HepG2 (cell line): Measurements from ENCODE around the gene DNMT1. TPM values are rescaled to one million over a fixed set of nuclear protein-coding genes. Genes with fewer than 3 reads are reported as not detected.

Experiments used
- AHDC1 ChIP-seq: sonication (generic); formaldehyde crosslinking; IDR thresholded peaks from 2 replicates; pipeline ENCODE4 v1.5.1; 2020; ENCODE audit warnings: mild to moderate bottlenecking, missing genetic modification reagents, borderline replicate concordance
- ARID4A ChIP-seq: sonication (generic); formaldehyde crosslinking; IDR thresholded peaks from 2 replicates; pipeline ENCODE4 v1.5.0; 2020; ENCODE audit warnings: mild to moderate bottlenecking, missing genetic modification reagents, borderline replicate concordance
- ATF4 ChIP-seq, 2 experiments: fragments of 450-650 bp in 1 of 2; sonication (generic) in 1 of 2; formaldehyde crosslinking; IDR thresholded peaks; 2 replicates each; pipeline versions ENCODE4 v1.5.0 to v1.8.0; 2020 to 2022; ENCODE audit warnings: mild to moderate bottlenecking in 1 of 2, missing genetic modification reagents in 1 of 2
- CREB1 ChIP-seq, 2 experiments: fragments of 450-650 bp in 1 of 2; IDR thresholded peaks; 2 replicates each; pipeline ENCODE4 v1.6.1; 2016 to 2017; ENCODE audit warnings: control low read depth in 1 of 2, mild to moderate bottlenecking in 1 of 2, missing compliant biosample characterization in 1 of 2, missing genetic modification characterization in 1 of 2
- ELF3 ChIP-seq: IDR thresholded peaks from 2 replicates; pipeline ENCODE4 v1.6.1; 2016; ENCODE audit warnings: missing genetic modification reagents, missing compliant biosample characterization
- EP300 ChIP-seq, 3 experiments: sonication (generic) in 1 of 3; formaldehyde crosslinking in 1 of 3; IDR thresholded peaks; 2 replicates each; pipeline versions ENCODE4 v1.5.1 to v1.6.1; 2011 to 2020; ENCODE audit warnings: low read depth in 2 of 3, low read length in 2 of 3, borderline replicate concordance in 1 of 3, improper control_type of control experiment in 1 of 3, mild to moderate bottlenecking in 1 of 3, missing genetic modification reagents in 1 of 3, moderate library complexity in 1 of 3
- FOXA3 ChIP-seq: IDR thresholded peaks from 2 replicates; pipeline ENCODE4 v1.6.1; 2016; ENCODE audit warnings: missing genetic modification reagents, missing compliant biosample characterization
- ISL2 ChIP-seq: sonication (generic); formaldehyde crosslinking; IDR thresholded peaks from 2 replicates; pipeline ENCODE4 v1.5.0; 2020; ENCODE audit warnings: missing genetic modification reagents
- SRSF4 ChIP-seq: fragments of 200-400 bp; formaldehyde crosslinking; IDR thresholded peaks from one replicate; pipeline ENCODE4 v1.6.1; 2018; ENCODE audit warnings: mild to moderate bottlenecking, low read depth, low read length, moderate library complexity; ENCODE audit not compliant: poor library complexity, severe bottlenecking
- TBX3 ChIP-seq: fragments of 450-650 bp; IDR thresholded peaks from 2 replicates; pipeline ENCODE4 v1.6.1; 2017; ENCODE audit warnings: antibody characterized with exemption, mild to moderate bottlenecking, inconsistent platforms, borderline replicate concordance
- THAP7 ChIP-seq: sonication (generic); formaldehyde crosslinking; IDR thresholded peaks from 2 replicates; pipeline ENCODE4 v1.8.1; 2023; ENCODE audit warnings: mild to moderate bottlenecking, missing genetic modification reagents
- YEATS2 ChIP-seq: sonication (generic); formaldehyde crosslinking; IDR thresholded peaks from 2 replicates; pipeline ENCODE4 v1.4.0; 2020; ENCODE audit warnings: missing genetic modification reagents, borderline replicate concordance
- ZMYM4 ChIP-seq: sonication (generic); formaldehyde crosslinking; IDR thresholded peaks from 2 replicates; pipeline ENCODE4 v1.8.1; 2023; ENCODE audit warnings: mild to moderate bottlenecking, missing genetic modification reagents
- ZNF580 ChIP-seq: IDR thresholded peaks from 2 replicates; pipeline ENCODE4 v1.6.1; 2016; ENCODE audit warnings: low read depth, borderline replicate concordance
- ZNF746 ChIP-seq: sonication (generic); formaldehyde crosslinking; IDR thresholded peaks from 2 replicates; pipeline ENCODE4 v1.8.0; 2022; ENCODE audit warnings: mild to moderate bottlenecking, missing genetic modification reagents
- polyA plus RNA-seq, 8 experiments: library from polyadenylated mRNA; depleted of rRNA in 3 of 8; stranded (reverse) in 7 of 8; unstranded in 1 of 8; fragments of >200 nt; fragmentation: Illumina TruSeq in 4 of 8; extraction: Trizol in 4 of 8; gene quantifications; 2 replicates each; pipeline versions ENCODE4 v1.2.1 to v1.2.3, GENCODE V29; 2011 to 2016; ENCODE audit warnings: low read depth in 4 of 8, missing spikeins in 1 of 8, mixed read lengths in 1 of 8; ENCODE audit not compliant: insufficient read depth in 1 of 8
- total RNA-seq, 5 experiments: library from RNA; depleted of rRNA; stranded (reverse); fragments of >200 nt; fragmentation: Illumina TruSeq; extraction: Trizol; gene quantifications; 2 replicates each; pipeline ENCODE4 v1.2.3, GENCODE V29; 2016; ENCODE audit warnings: low read depth in 1 of 5

Gene DNMT1
- total and polyA plus RNA-seq, 2 of the 13 experiments (the other 11 are each of a cell fraction or from before 2014, with no cell fraction given): 31.2 to 91.1 TPM

GRCh38 chr19:10238172-10238783 lies 43.5 kb upstream of the DNMT1 start (continued):
- TF ChIP-seq AHDC1 (CRISPR knock-in tag): peak; percentile 57; the same call in 1 of the 2 replicates
- TF ChIP-seq ELF3 (CRISPR knock-in tag): 0 out of 2 replicates have a peak, but pooled peaks have one; percentile 40
- TF ChIP-seq YEATS2 (CRISPR knock-in tag): peak; percentile 61; the same call in 1 of the 2 replicates
- TF ChIP-seq THAP7 (CRISPR knock-in tag): no peak
- no peak for TF ChIP-seq CREB1 (IDR thresholded peaks at IDR 0.05)
- peak; percentile 51; the same call in 1 of the 2 replicates for TF ChIP-seq CREB1 (CRISPR knock-in tag; IDR thresholded peaks at IDR 0.05)
- TF ChIP-seq ATF4 (CRISPR knock-in tag; IDR thresholded peaks at IDR 0.05): peak in 1 of 2 experiments; percentile 57; a peak in 2 of 4 replicates
- TF ChIP-seq ISL2 (CRISPR knock-in tag): peak; percentile 40; the same call in 1 of the 2 replicates
- TF ChIP-seq FOXA3 (CRISPR knock-in tag): peak; percentile 88
- TF ChIP-seq ARID4A (CRISPR knock-in tag): peak; percentile 43; the same call in 1 of the 2 replicates
- TF ChIP-seq ZNF580 (CRISPR knock-in tag): peak; percentile 26; the same call in 1 of the 2 replicates
- no peak for TF ChIP-seq SRSF4
- TF ChIP-seq ZMYM4 (CRISPR knock-in tag): peak; percentile 54; the same call in 1 of the 2 replicates
- TF ChIP-seq ZNF746 (CRISPR knock-in tag): 0 out of 2 replicates have a peak, but pooled peaks have one; percentile 34
- peak in 1 of 2 experiments; percentile 58; a peak in 2 of 4 replicates for TF ChIP-seq EP300 (IDR thresholded peaks at IDR 0.05; ENCODE audit: low read depth in 2 of 2, low read length in 2 of 2)
- TF ChIP-seq EP300 (CRISPR knock-in tag; IDR thresholded peaks at IDR 0.05; ENCODE audit: borderline replicate concordance): no peak
- TF ChIP-seq TBX3: peak; percentile 96
